SKM-1 (cell line): ENCODE measurements around the gene PAX8.
"Not testable (repeated sequence)": the region's sequence is repeated elsewhere in the genome, so short reads cannot be mapped to it uniquely, and the experiment has no call there.

Experiments used
- DNase-seq: peaks from one replicate; lab custom pipeline; 2025; ENCODE audit not compliant: unreplicated experiment; lab: John Stamatoyannopoulos, UW

PAX8 gene

DNA sequence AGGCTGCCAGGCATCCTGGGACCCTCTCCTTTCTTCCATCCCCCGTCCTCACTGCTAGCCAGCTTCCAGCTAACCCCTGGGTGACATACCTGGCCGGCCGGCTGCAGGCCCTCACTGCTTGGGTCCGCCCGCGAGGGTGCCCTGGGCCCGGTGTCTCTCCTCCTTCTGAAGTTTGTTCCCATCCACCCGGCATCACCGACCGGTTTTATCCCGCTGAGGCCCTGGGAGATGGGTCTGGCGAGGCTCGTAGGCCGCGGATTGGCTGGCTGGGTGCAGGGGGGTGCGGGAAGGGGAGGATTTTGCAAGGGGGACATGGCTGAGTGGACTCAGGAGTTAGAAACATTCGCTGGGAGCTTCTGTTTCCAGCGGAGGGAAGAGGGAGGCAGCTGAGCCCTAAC, at the start of gene PAX8:
PAX8 (minus strand) TSS at position 180 of the 398 bp plus-strand sequence. CDS start 527 bp downstream, outside the sequence.
- DNase-seq, result no peak

DNA sequence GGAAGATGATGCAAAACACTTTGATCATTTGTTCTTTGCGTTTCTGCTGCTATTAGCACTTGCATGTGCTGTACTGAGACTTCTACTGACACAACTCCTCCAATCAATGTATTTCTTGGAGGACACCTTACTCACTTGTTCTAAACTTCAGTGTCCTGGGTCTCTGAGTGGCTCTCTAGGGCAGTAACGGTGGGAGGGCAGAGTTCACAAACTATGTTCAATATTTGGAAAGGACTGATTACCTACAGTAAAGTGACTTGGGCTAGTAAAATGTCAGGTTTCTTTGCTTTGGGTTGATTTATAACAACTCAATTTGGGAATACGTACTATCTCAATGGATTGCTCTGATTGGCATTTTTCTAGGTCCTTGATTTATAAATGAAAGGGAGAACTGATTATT, 49.3 kb upstream of the PAX8 start:
- no peak for DNase-seq

DNA sequence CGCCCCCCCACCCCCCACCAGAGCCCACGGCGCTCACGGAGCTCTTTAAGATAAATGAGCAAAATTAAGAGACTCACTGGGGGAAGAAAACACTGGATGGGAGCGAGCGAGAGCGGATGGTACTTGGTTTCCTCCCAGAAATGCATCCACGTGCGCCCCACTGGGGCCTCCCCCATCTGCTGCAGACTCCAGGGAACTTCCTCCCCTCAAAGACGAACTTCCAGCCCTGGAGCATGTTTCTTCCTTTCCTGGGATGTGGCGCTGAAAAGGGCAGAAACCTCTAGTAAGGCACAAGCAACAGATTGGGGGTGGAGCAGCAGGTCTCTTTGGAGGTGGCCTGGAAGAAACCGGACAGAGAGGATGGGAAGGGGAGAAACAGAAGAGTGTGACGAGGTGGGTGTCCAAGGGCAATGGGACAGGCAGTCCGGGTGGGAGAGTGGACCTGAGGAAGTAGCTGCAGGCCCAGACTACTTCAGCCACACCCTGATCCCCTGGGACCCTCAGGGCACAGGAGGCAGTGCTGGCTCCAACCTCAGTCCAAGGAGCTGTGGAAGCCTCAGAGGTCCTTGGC, 46.5 kb upstream of the PAX8 start:
- DNase-seq, result not testable (repeated sequence)

GRCh38 chr2:113324684-113325160, 46.0 kb upstream of the PAX8 start:
- peak; percentile 17 for DNase-seq

- DNase-seq, result not testable (repeated sequence)
These were observed 44.4 kb upstream of the PAX8 start for GRCh38 chr2:113323129-113323528.

GRCh38 chr2:113320106-113320505, 41.4 kb upstream of the PAX8 start:
- DNase-seq, result not testable (repeated sequence)

- DNase-seq, result not testable (repeated sequence)
These were observed 40.2 kb upstream of the PAX8 start for GRCh38 chr2:113318941-113319340.

DNA sequence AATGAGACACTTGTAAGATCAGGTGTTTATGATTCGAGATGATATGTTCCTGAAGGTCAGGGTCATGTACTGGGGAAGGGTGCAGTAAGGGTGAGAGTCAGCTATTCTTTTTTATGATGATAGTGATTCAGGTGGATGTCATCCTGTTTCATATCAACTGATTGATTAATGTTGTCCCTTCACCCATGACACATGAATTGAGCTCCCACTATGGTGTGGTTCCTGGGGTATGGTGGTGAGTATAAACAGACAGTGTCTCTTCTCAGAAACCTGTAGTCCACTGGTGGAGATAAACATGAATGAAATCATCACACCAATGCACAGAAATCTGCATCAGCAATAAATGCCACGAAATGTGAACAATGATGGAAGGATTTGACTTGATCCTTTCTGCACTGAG, 37.4 kb upstream of the PAX8 start:
- DNase-seq, result no peak

DNA sequence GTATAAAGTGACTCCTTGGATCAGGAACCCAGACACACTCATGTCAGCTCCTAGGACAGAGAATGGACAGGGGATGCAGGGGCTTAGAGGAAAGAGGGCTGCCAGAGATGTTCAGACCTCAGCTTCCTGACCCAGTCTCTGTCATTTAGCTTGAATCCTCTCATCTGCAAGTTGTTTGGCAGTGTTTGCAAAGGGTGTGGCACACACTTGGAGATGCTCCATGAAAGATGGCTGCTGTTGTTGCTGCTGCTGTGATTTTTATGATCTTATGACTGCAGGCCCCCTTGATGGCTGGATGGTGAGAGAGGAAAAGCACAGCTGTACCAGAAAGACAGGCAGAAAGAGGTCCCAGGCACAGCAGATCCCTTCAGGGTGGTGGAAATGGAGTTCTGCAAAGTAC, 35.9 kb upstream of the PAX8 start:
- DNase-seq, result not testable (repeated sequence)

DNA sequence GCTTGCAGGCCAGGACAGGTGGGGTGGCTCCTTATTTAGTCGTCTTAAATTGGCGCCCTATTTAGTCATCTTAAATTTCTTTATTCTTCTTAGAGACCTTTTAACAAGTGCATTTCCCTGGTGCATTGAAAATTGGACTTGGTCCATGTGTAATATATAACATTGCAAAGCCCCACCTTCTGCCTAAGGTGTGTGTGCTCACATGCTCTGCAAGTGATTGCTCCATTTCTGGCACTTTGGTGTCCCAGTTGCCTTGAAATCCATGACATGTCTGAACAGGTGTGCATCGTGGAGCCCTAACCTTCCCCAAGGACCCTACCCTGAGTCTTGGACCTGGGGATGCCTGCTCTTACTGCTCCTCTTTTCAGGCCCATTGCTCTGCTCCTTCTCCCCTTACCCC, 35.5 kb upstream of the PAX8 start:
- not testable (repeated sequence) for DNase-seq

DNA sequence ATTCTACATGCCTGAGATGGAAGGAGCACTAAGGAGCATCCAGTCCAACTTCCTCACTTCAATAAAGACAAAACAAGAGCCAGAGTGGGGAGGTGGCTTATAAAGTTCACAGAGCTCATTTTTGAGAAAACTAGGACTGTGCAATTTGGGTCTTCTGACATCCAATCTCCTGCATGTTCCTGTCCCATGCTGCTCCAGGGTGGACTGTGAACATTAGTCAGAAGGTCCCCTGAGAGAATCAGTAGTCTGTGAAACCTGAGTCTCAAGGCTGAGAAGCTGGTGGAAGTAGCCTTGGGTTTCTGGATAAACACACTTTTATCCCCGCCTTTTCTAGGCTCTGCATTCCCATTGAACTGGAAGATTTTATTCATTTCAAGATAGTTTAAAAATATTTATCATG, 33.1 kb upstream of the PAX8 start:
- DNase-seq, result not testable (repeated sequence)

DNA sequence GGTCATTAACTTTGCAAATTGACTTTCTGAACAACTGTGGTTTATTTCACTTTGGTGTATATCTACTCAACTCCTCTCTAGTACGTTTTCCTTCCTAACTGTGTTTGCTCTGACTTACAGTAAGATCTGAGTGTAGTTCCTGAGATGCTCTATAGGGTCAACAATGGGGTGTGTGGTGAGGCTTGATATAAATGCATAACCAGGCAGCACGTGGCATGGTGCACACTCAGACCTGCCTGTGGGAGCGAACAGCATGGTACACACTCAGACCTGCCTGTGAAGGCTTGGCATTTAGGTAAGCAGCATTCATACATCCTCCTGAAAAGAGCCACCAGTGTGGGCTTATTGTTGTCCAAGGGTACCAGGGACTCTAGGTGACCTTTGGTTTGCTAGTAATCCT, 32.5 kb upstream of the PAX8 start:
- DNase-seq, result not testable (repeated sequence)

DNA sequence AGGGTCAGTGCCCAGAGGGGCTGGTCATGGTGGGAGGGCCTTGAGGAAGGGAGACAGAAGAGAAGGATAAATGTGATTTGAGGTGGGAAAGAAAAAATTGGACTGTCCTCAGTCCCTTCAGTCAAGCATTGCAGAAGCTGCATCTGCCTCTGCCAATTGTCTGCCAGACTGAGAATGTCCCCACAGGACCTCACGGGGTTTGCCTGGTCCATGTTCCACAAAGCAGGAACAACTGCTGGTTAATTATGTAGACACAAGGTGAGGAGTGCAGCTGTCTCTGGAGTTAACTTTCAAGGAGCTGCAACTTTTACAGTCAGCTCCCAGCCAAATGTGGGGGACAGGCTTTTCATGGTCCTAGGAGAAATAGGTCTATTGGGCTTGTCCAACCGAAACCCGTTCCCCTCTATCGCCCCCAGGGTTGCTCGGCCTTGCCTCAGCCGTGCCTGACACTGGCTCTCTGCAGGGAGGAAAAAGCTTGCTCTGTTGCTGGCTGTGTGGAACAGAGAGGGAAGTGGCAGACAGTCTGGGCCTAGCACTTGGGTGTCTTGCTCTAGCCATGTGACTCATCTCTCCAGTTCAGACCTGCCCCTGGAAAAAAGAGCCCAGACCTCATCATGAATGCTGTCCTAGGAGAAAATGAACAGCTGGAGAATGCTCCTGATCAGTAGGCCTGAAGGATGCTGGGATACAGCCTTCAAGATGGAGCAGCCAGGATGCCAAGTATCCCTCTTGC, 31.1 kb upstream of the PAX8 start:
- peak; percentile 3 for DNase-seq

- not testable (repeated sequence) for DNase-seq
These were observed 30.1 kb upstream of the PAX8 start for GRCh38 chr2:113308784-113309183.

GRCh38 chr2:113306207-113306606, 27.5 kb upstream of the PAX8 start:
- DNase-seq, result not testable (repeated sequence)

- not testable (repeated sequence) for DNase-seq
These were observed 27.0 kb upstream of the PAX8 start for GRCh38 chr2:113305749-113306148.

- DNase-seq, result no peak
These were observed 26.4 kb upstream of the PAX8 start for GRCh38 chr2:113305146-113305545.

DNA sequence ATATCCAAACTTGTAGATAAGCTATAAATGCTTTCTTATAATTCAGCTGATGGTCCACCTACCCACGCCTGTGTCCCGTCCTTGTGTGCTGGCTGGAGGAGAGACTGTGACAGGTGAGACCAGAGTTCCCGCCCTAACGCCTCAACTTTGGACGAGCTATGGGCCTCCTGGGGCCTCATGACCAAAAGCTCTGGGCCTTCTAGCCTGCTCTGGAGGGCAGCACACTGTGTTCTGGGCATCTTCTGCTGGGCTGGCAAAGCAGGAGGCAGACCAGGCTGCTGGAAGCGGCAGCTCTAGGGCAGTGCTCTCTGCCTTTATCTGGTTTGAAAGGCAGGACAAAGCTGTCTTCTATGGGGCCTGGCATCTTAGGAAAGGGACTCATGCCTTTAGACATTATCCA, 26.0 kb upstream of the PAX8 start:
- DNase-seq, result no peak

GRCh38 chr2:113302216-113302980, 23.7 kb upstream of the PAX8 start:
- not testable (repeated sequence) for DNase-seq

GRCh38 chr2:113300281-113300680, 21.6 kb upstream of the PAX8 start:
- no peak for DNase-seq

DNA sequence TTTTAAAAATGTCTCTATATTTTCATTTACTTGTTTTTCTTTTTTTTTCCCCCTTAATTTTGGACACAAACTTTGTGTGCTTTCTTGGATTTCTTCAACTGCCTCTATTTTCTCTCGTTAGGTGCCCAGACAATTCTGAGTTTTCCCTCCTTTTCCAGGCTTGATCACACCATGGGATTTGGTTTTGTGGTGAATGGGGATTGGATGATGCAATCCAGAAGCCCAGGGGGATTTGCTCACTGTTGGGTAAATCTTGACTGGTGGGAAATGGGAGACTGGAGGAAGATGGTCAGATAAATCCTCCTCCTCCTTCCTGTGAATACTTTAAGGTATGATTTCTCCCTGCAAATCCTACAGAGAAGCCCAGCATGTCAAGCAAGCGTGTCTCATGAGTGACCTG, 19.5 kb upstream of the PAX8 start:
- no peak for DNase-seq

- DNase-seq, result not testable (repeated sequence)
These were observed 18.9 kb upstream of the PAX8 start for GRCh38 chr2:113297590-113297989.
